DMS53 (cell line): ENCODE data around the gene VWA5B1.
"Not testable (repeated sequence)": the region's sequence is repeated elsewhere in the genome, so short reads cannot be mapped to it uniquely, and the experiment has no call there.

Source experiments
- DNase-seq: peaks from one replicate; lab custom pipeline; 2025; lab: John Stamatoyannopoulos, UW

The VWA5B1 gene, protein sequence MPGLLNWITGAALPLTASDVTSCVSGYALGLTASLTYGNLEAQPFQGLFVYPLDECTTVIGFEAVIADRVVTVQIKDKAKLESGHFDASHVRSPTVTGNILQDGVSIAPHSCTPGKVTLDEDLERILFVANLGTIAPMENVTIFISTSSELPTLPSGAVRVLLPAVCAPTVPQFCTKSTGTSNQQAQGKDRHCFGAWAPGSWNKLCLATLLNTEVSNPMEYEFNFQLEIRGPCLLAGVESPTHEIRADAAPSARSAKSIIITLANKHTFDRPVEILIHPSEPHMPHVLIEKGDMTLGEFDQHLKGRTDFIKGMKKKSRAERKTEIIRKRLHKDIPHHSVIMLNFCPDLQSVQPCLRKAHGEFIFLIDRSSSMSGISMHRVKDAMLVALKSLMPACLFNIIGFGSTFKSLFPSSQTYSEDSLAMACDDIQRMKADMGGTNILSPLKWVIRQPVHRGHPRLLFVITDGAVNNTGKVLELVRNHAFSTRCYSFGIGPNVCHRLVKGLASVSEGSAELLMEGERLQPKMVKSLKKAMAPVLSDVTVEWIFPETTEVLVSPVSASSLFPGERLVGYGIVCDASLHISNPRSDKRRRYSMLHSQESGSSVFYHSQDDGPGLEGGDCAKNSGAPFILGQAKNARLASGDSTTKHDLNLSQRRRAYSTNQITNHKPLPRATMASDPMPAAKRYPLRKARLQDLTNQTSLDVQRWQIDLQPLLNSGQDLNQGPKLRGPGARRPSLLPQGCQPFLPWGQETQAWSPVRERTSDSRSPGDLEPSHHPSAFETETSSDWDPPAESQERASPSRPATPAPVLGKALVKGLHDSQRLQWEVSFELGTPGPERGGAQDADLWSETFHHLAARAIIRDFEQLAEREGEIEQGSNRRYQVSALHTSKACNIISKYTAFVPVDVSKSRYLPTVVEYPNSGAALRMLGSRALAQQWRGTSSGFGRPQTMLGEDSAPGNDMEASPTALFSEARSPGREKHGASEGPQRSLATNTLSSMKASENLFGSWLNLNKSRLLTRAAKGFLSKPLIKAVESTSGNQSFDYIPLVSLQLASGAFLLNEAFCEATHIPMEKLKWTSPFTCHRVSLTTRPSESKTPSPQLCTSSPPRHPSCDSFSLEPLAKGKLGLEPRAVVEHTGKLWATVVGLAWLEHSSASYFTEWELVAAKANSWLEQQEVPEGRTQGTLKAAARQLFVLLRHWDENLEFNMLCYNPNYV

DNA sequence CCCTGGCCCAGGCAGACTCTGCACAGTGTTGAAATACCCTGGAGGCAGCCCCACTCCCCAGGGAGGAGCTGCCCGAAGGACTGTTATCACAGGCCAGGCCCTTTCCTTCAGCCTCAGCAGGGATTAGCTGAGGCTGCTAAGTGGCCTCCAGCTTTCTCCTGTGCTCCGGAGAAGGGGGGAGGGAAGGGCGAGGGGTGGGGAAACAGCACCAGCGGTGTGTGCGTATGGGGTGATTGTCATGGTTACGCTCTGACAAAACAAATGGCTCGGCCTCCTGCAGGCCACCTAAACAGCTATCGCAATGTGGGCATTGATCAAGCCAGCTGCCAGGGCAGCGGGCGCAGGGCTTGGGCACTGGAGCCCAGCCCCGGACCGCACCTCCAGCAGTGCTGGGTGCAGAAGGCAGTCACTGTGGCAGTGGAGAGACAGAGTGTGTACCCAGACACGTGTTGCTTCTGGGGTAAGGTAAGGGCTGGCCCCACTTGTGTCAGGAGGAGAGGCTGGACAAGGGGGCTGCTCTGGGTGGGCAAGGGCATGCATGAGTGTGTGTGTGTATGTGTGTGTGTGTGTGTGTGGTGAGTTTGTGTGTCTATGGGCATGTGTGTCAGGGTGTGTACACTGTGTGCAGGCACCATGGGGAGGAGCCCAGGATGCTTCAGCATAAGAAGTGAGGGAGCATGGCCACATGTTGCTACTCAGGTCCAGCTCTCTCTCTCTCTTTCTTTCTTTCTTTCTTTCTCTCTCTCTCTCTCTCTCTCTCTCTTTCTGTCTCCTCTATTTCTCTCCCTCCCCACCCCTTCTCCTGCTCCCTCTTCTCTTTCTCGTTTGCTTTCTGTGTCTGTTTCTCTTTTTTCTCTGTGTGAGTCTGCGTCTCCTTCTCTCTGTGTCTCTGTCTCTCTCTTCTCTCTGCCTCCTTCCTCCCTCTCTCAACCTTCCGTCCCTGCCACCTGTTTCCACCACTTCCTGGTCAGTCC, at the start of gene VWA5B1:
TSS of gene VWA5B1 (plus strand) at position 252 of the 974 bp plus-strand sequence. CDS start 19,727 bp downstream, outside the sequence.
- peak; percentile 40 for DNase-seq

DNA sequence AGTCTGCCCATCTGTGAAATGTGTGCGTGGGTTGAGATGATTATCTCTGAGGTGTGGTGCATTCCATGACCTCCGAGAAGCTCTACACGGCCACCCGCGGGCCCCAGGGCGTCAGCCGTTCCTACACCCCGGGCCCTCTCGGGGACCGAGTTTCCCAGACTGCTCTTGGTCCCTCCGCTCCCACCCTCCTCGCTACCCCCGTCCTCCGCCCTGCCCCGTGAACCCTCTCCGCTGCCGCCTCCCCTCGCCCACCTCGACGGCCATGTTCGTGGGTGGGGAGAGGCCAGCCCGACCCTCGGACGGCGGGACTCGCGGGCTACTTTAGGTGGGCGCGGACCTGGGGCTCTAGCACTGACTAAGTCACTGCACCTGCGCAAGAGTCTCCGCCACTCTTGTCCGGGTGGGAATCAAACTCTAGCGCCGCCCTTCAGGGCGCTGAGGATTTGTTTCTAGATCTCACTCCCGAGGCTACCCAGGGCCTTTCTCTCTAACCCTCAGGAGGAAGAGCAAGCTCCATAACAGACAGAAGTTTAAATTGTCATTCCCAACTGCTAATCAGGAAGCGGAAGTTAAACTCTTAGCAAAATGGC, 47.7 kb upstream of the VWA5B1 start:
- DNase-seq = peak; percentile 6

DNA sequence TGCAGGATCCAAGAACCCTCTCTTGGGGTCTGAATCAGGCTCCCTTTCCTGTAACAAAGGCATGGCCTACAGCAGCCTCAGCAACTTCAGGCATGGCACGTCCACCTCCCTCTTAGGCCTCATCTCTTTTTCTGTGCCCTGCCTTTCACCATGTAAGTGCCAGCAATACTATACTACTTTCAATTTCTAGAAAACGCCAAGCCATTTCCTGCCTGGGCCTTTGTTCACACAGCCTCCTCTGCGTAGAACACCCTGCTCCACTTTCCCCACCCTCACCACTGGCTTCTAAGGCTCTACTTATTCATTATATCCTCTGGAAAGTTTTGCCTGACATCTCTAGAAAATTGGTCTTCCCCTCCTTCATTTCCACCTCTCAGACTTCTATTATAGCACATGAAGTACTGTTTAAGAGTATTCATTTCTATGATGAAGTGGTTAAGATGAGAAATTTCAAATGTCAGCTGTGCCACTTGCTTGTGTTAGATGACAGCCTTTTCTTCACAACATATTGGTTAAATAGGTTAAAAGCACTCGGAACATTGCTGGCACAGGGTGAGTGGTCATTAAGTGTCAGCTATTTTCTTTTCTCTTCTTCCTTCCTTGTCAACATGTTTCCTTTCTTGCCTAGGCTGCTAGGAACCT, 41.6 kb upstream of the VWA5B1 start:
- no peak for DNase-seq

DNA sequence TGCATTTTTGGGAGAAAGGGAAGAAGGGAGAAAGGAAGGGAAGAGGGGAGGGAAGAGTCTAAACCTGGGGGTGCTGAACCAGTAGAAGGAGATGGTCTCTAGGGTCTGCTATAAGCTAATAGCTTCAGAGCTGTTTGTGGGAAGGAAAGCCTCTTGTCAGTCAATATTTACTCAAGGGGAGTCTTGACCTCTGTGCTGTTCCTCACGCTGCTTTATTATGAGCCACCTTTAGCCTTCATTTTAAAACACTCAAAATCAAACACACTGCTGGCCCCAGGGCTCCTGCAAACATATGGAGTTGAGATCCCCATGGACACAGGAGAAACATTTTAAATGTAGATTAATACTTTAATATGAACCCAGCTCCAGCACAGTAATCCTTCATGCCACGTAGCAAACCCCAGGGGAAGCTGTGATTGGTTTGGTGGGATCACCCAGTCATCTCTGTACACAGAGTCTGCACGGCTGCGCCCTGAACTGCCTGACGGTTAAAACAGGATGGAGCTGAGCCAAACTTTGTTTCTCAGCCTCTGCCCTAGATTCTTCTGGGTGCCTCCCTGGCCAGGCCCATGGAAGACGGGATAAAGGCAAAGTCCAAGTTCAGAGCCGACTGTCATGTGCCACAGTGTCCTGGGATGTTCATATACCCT, 40.2 kb upstream of the VWA5B1 start:
- peak; percentile 51 for DNase-seq

DNA sequence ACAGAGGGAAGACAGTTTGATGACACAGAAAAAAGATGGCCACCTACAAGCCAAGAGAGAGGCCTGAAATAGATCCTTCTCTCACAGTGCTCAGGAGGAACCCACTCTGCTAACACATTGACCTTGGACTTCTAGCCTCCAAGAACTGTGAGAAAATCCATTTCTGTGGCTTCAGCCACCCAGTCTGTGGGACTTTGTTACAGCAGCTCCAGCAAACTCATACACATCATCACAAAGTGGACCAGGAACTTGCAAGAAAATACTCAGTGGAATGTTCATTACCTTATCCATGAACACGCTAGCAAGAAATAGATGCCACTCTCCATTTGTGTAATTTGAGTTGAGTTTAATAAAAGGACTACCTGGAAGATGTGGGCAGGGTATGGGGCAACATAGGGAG, 38.1 kb upstream of the VWA5B1 start:
- no peak for DNase-seq

DNA sequence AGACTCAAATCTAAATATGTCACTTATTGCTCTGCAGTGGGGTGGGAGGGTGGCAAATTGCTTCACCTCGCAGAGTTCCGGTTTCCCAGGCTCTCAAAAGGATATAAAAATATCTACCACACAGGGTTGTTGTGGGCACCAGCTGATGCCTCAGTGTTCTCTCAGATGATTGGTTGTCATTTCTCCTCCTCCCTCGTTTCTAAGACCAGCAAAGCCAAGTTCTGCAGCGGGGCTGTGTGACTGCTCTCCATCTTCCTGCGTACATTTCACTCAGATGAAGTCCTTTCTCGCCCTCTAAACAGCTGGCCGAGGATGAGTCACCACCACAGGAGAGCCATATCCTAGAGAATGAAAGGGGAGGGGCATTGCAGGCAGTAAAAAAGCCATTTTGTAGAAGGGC, 35.0 kb upstream of the VWA5B1 start:
- DNase-seq = peak; percentile 88

DNA sequence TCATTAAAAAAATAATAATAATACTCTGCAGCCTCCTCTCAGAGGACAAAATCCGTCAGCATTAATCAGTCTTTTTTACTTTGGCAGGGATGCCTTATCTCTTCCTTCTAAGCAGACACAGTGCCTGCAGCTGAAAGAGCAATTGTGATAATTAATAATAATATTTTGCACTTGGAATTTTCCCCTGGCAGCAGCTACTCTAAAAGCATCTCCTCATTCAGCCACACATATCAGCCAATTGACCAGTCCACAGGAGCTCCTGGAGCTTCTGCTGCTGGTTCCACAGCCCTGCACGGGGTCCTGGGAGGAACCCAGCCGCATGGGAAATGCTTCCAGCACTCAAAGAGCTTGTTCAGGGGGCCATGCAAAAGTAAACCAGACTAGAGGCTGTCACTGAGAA, 31.0 kb upstream of the VWA5B1 start:
- DNase-seq = no peak

DNA sequence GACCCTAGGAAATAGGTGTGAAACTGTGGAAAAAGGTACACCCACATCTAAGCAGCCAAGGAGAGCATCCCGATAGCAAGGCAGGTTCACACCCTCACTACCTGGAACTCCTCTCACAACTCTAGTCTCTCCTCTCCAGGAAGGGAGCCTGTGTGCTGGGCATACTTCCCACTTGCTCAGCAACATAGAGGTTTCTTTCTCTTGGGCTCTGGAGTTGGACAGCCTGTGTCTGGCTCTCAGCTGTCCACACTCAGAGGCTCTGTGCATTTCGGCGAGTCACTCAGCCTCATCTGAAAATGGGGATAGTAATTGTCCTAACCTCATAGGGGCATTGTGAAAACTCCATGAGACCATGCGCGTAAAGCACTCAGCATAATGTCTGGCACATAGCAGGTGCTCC, 29.6 kb upstream of the VWA5B1 start:
- DNase-seq = no peak

DNA sequence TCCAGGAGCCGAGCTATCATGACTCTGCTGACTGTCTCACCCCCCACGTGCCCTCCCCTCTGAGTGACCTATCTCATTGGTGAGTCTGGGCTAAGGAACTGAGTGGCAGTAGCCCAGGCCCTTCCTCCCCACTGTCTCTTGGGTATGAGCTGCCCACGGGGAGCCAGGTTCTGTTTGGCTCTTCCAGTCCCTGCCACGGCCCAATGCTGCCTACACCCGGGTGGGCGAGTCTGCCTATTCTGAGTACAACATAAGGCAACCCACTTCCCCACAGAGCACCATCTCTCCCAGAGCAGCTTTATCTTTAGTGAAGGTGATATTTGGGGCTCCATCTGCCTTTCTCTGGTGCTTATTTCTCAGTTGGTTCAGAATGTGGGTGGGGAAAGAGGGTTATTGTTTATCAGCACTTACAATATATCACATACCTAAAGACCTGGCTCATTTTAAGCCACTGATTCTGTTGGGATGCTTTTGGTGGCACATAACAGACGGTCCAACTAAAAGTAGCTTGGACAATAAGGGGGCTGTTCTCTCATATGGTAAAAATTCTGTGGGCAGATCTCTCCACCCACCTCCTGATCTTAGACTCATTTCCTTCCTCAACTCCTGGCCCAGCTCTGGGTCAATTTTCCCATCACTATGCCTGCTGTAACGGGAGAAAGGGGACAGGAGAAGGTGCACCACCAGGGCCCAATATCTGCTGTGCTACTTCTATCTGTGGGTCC, 27.7 kb upstream of the VWA5B1 start:
- DNase-seq = no peak

DNA sequence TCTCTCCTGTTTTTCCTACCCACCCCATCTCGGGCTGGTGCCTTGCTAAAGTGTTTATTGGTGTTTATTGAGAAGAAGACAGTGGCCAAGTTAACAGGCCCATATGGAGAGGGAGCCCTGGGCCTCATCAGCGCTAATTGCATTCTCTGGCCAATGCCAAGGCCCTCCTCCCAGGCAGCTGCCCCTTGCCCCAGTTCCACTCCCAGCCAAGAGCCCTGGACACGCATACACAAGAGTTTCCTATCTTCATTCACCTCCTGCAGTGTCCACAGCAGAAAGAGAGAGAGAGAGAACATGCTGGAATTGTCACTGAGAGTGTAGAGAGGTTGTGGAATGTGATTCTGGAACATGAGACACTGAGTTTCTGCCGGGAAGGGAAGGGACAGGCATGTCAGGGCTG, 25.4 kb upstream of the VWA5B1 start:
- DNase-seq = no peak

DNA sequence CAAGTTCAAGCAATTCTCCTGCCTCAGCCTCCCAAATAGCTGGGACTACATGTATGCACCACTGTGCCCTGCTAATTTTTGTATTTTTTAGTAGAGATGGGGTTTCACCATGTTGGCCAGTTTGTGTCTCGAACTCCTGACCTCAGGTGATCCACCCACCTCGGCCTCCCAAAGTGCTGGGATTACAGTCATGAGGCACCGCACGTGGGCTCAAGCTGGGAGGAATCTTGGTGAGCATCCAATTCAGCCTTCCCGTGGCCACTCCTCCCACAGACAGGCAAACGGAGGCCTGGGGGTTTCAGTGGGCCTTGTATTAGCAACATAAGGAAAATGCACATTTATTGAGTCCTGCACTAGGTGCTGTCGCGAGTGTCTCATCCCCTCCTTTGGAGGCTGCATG, 24.5 kb upstream of the VWA5B1 start:
- no peak for DNase-seq

DNA sequence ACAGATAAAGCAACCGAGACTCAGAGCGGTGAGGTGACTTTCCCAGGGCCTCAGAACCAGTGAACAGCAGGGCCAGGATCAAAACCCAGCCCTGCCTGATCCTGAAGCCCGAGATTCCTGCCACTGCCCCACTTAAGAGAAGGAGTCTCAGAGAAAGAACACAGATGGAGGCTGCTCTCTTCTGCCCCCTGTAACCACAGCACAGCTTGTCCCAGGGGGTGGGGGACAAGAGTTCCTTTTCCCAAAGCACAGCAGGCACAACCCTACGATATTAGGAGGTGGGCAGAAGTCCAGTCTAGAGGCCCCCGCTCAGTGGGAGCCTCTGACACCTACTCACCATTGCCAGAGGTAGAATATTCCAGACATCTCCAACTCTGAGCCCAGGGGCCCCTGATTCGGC, 24.0 kb upstream of the VWA5B1 start:
- DNase-seq = no peak

DNA sequence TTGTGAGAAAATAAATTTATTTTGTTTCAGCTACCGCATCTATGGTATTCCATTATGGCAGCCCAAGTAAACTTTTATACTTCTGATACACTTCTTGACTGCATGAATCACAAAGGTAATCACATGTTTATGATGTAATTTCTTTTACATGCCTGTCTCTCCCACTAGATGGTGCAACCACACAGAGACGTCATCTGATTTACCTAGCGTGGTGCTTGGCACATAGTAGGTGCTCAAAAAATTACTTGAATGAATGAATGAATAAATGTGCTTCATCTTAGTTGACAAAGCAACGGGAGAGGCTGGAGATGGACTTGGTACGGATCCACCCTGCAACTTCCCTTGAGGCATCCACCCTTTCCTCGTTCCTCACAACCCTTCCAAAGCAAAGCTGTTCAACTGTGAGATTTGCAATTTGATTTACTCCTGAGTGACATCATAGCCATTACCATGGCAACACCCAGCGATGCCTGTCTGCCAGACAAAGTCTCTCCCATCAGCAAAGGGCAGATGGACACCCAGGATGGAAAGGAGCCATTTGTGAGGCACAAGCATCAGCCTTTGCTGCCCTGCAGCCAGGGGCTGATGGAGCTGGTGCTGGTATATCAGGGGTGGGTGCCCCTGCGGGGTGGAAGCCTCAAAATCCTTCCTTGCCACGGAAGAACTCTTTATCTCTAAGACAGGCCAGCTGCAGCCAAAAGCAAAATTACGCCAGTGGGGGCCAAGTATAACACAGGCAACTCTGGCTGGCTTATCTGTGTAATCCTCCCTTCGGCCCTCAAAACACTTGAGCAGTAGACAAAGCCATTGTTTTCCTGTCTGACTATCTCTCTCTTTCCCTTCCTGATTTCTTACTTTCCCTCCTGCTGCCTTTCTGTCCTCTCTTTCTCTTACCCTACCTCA, 18.9 kb upstream of the VWA5B1 start:
- peak; percentile 41 for DNase-seq

DNA sequence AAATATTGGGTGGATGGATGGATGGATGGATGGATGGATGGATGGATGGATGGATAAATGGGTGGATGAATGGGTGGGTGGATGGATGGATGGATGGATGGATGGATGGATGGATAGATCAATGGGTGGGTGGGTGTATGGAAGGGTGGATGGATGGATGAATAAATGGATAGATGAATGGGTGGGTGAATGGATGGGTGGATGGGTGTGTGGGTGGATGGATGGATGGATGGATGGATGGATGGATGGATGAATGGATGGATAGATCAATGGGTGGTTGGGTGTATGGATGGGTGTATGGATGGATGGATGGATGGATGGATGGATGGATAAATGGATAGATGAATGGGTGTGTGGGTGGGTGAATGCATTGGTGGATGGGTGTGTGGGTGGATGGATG, 17.0 kb upstream of the VWA5B1 start:
- DNase-seq = not testable (repeated sequence)

DNA sequence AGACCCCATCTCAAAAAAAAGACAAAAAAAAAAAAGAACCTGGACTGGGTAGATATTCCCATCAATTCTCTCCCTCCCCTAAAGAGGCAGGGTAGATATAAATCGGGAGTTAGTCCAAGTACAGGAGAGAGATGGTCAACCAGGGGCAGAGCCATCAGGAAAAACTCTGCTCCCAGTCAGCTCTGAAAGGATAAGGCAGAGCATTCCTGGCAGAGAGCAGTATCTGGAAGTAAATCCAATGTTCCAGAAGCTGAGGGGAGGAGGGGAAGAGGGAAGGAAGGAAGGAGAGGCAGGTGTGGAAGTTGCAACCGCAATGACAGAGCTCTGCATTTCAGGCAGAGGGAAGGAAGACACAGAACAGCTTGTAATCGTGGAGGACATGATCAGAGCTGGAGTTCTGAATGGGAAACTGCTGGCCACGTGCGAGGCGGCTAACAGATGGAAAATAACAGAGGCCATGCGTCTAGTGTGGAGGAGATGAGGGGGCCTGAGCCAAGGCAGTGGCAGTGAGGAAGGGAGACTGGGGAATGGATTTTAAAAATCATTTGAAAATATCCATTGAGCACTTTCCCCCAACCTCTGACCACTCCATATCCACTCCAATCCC, 15.3 kb upstream of the VWA5B1 start:
- DNase-seq = no peak

DNA sequence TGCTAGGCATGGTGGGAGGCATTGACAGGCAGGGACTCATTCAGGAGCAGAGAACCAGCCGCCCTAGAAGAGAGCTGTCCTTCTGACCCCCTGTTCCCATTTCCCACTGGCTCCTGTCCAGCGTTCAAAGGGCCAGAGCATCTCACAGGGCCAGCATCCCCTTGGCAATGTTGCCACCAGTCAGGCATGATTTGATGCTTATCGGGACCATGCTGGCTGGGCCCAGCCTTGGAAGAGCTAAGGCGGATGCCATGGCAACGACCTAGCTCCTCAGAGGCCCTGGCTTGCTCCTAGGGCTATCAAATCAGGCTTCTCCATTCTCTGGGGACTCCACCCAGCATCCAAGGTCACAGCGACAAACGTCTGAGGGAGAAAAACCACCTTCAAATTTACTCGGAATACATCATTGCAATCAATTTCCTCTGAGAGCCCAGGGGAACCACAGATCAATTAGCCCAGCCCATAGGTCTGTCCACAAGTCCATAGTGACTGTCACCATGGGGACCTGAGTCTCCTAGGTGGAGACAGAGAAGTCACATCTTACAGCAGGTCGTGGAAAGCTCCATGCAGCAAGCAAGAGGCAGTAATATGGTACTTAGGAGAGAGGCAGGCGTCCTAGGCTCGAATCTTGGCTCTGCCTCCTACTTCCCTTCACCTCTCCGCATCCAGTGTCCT, 14.1 kb upstream of the VWA5B1 start:
- DNase-seq = no peak

DNA sequence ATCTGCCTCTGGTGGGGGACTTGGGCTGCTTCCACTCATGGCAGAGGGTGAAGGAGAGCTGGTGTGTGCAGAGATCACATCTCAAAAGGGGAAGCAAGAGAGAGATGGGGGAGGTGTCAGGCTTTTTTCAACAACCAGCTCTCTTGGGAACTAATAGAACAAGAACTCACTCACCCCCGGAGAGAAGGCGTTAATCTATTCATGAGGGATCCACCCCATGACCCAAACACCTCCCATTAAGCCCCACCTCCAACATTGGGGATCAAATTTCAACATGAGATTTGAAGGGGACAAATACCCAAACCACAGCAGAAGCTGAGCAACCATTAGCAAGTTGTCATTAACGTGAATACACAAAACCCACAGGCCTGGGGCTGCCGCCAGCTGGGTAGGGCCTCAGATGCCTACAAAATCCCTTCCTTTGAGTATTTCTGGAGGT, 12.0 kb upstream of the VWA5B1 start:
- DNase-seq = no peak
